SK-N-MC (cell line): ENCODE data around the gene CTCFL.

Experiments used
- EZH2 ChIP-seq: fragments of 200-600 bp; sonication (generic); IDR thresholded peaks from one replicate; pipeline ENCODE4 v1.6.1; 2017; ENCODE audit warnings: antibody characterized with exemption
- FOXP2 ChIP-seq: optimal IDR thresholded peaks from 2 replicates; pipeline ENCODE3; 2011; ENCODE audit warnings: mild to moderate bottlenecking, moderate library complexity; ENCODE audit not compliant: insufficient read depth; ENCODE audit errors: extremely low read length, control extremely low read depth
- POLR2AphosphoS5 ChIP-seq: IDR thresholded peaks from 2 replicates; pipeline ENCODE4 v1.6.1; 2012; ENCODE audit warnings: mild to moderate bottlenecking, low read depth, low read length, borderline replicate concordance

DNA sequence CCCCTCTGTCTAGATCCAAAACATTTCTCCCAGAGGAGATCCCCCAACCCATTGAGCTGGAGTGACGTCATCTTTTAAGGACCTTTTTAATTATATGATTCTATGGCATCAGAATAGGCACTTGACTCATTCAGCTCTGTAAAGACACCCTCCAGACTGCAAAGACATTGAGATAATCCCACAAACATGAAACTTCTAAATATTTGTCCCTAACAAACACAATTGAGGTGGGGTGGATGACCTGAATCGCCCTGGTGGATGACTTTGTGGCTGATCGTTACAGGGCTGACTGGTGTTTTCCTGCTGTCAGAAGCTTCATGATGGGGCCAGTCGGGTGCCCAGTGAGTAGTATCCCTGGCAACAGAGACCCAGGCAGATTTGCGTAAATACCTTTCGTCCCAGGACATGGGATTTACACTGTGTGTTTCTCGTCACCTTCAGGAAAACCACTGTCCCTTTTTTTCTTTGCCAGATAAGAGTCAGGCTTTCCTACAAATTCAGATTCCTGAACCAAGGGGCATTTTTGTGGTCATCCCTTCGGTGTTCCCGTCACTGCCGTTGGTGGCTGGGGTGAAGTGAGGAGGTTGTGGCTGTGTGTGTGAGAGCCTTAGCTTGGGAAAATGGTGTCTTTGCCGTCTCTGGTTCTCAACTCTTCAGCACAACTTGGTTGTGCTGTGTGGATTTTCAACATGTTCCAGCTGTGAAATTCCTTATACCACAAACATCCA lies 30.7 kb upstream of the CTCFL start:
- TF ChIP-seq POLR2AphosphoS5 (no peak), EZH2 (no peak), FOXP2 (no peak)
